Neural progenitor cell (in vitro differentiated cells): ENCODE results near the gene RERE.

ENCODE experiments used
- EZH2 ChIP-seq: fragments of 200-600 bp; sonication (generic); IDR thresholded peaks from 2 replicates; pipeline ENCODE4 v1.6.1; 2017; ENCODE audit warnings: antibody characterized with exemption, mild to moderate bottlenecking, moderate library complexity
- EZH2phosphoT487 ChIP-seq: fragments of 200-600 bp; sonication (generic); IDR thresholded peaks from 2 replicates; pipeline ENCODE4 v1.6.1; 2017; ENCODE audit warnings: antibody characterized with exemption
- TF ChIP-seq, protein P1 (sequence below): fragments of 200-600 bp; sonication (generic); IDR thresholded peaks from 2 replicates; pipeline ENCODE4 v1.5.1; 2017; ENCODE audit warnings: antibody characterized with exemption, mild to moderate bottlenecking

DNA sequence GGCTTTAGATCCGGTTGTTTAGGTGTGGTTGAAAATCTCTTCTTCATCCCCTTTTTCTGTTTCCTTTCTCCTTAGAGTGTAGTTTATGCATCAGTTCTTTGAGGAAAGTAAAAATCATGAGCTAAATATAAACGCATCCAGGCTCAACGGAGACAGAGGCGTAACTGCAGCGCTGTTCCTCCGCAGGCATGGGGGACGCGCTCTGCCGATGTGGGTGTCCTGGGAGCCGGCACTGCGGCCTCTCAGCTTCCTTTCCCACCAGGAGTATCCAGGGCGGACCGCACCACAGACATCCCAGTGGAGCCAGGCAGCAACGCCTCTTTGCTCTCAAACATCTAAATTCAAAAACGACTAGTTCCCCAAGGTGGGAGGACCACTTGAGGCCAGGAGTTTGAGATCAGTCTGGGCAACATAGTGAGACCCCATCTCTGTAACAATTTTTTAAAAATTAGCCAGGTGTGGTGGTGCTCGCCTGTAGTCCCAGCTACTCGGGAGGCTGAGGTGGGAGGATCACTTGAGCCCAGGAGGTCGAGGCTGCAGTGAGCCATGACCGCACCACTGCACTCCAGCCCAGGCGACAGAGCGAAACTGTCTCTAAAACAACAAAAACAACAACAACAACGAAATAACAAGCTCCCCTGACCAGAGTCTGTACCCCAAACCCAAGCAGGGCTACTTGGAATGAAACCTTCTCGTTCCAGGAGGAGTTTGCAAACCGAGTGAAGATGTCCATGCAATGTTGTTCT, 483.2 kb downstream of the RERE start:
- no peak for TF ChIP-seq EZH2
- TF ChIP-seq, protein P1, sequence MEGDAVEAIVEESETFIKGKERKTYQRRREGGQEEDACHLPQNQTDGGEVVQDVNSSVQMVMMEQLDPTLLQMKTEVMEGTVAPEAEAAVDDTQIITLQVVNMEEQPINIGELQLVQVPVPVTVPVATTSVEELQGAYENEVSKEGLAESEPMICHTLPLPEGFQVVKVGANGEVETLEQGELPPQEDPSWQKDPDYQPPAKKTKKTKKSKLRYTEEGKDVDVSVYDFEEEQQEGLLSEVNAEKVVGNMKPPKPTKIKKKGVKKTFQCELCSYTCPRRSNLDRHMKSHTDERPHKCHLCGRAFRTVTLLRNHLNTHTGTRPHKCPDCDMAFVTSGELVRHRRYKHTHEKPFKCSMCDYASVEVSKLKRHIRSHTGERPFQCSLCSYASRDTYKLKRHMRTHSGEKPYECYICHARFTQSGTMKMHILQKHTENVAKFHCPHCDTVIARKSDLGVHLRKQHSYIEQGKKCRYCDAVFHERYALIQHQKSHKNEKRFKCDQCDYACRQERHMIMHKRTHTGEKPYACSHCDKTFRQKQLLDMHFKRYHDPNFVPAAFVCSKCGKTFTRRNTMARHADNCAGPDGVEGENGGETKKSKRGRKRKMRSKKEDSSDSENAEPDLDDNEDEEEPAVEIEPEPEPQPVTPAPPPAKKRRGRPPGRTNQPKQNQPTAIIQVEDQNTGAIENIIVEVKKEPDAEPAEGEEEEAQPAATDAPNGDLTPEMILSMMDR = no peak
- TF ChIP-seq EZH2phosphoT487 = no peak
